ENCODE results near the gene POU6F1.
A peak's percentile ranks its signal among the peaks of the same experiment; 100 is the strongest.

POU6F1 gene

DNA sequence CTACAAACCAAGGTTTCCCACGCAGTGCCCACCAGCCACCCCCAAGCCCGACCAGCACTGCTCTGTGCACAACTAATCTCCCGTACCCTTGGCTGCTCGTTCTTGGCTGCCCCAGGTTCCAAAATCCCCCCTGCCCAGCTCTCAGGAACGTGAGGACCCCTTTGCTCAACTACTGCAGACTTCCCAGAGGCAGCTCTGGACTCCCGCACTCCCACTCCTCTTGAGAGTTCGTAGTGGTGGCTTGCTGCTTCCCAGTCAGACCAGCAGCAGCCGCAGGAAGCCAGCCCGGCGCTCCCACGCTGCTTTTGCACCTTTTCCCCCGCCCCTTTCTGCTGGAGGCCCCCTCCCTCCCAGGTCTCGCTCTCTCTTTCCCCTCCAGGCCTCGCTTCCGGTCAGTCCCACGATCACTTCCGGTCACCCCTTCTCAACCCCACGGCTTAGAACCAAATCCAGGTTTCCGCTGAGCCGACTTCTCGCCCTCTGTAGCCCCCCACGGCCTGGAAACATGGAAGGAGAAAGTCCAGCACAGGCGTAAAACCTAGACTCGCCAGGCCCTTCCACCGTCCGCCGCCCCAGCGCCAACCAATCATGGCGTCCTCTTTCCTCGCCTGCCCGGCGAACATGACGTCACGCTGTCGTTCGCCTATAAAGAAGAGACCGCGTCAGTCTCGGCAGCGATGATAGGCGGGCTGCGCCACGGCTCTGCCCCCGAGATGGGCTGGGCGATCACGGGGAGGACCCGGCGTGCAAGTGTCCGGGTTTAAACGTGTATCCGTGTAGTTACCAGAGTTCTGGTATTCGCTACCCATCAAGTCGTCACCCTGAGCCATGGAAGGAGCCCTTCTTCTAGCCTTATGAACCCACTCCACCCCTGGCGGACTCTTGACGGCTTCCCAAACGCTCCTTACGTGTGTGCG lies 45.1 kb downstream of the POU6F1 start, which contains the start of gene TFCP2:
TSS of gene TFCP2 (minus strand) at position 621 of the 917 bp plus-strand sequence. CDS start 713 bp downstream, outside the sequence.
- Histone ChIP-seq H3K27me3 (replicated peaks; ENCODE audit: insufficient read depth, low read length) (no peaks in the 10 kb centered on the region), H3K4me3 (ENCODE audit: low read length) (peak within 1 kb of the TSS; percentile 68), H3K36me3 (replicated peaks; ENCODE audit: insufficient read depth, low read length) (no peaks in the 10 kb centered on the region), H3F3A (ENCODE audit: insufficient read depth, low read length) (no peaks in the 10 kb centered on the region), H3K9me3 (replicated peaks; ENCODE audit: insufficient read depth, low read length) (no peaks in the 10 kb centered on the region), H3K79me2 (ENCODE audit: low read length) (no peaks in the 10 kb centered on the region), H3K4me1 (ENCODE audit: low read length) (no peaks in the 10 kb centered on the region), H3K27ac (ENCODE audit: low read length) (no peak within 1 kb of the TSS), H2AFZ (ENCODE audit: low read length) (peak within 1 kb of the TSS; percentile 75), H3K9ac (ENCODE audit: low read length) (peak within 1 kb of the TSS; percentile 60; the same call in 1 of the 2 replicates), H3K4me2 (ENCODE audit: low read depth, low read length) (peak within 1 kb of the TSS; percentile 55), H4K20me1 (ENCODE audit: insufficient read depth, low read length) (no peaks in the 10 kb centered on the region), H3K9me2 (replicated peaks; ENCODE audit: insufficient read depth, low read length) (no peaks in the 10 kb centered on the region)
- TF ChIP-seq, protein P1, sequence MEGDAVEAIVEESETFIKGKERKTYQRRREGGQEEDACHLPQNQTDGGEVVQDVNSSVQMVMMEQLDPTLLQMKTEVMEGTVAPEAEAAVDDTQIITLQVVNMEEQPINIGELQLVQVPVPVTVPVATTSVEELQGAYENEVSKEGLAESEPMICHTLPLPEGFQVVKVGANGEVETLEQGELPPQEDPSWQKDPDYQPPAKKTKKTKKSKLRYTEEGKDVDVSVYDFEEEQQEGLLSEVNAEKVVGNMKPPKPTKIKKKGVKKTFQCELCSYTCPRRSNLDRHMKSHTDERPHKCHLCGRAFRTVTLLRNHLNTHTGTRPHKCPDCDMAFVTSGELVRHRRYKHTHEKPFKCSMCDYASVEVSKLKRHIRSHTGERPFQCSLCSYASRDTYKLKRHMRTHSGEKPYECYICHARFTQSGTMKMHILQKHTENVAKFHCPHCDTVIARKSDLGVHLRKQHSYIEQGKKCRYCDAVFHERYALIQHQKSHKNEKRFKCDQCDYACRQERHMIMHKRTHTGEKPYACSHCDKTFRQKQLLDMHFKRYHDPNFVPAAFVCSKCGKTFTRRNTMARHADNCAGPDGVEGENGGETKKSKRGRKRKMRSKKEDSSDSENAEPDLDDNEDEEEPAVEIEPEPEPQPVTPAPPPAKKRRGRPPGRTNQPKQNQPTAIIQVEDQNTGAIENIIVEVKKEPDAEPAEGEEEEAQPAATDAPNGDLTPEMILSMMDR (IDR thresholded peaks at IDR 0.05; ENCODE audit: low read length) = no peak
- TF ChIP-seq EZH2 (optimal IDR thresholded peaks at IDR 0.05; ENCODE audit: low read depth, low read length) (no peak), EZH2phosphoT487 (IDR thresholded peaks at IDR 0.05; ENCODE audit: low read length) (no peak)
- peak; percentile 67 for DNase-seq

GRCh38 chr12:51171884-51172514 lies 45.9 kb downstream of the POU6F1 start:
- no peak for DNase-seq
- Histone ChIP-seq H3K9me2 (replicated peaks; ENCODE audit: insufficient read depth, low read length) (no peaks in the 10 kb centered on the region), H3K4me1 (ENCODE audit: low read length) (no peaks in the 10 kb centered on the region), H3K4me3 (ENCODE audit: low read length) (peak overlapping the region; percentile 68), H3K9ac (ENCODE audit: low read length) (peak overlapping the region; percentile 60; the same call in 1 of the 2 replicates), H3K4me2 (ENCODE audit: low read depth, low read length) (peak overlapping the region; percentile 55), H3K27me3 (replicated peaks; ENCODE audit: insufficient read depth, low read length) (no peaks in the 10 kb centered on the region), H3K9me3 (replicated peaks; ENCODE audit: insufficient read depth, low read length) (no peaks in the 10 kb centered on the region), H4K20me1 (ENCODE audit: insufficient read depth, low read length) (no peaks in the 10 kb centered on the region), H3K27ac (ENCODE audit: low read length) (no peak overlapping the region), H3K79me2 (ENCODE audit: low read length) (no peaks in the 10 kb centered on the region), H3F3A (ENCODE audit: insufficient read depth, low read length) (no peaks in the 10 kb centered on the region), H3K36me3 (replicated peaks; ENCODE audit: insufficient read depth, low read length) (no peaks in the 10 kb centered on the region), H2AFZ (ENCODE audit: low read length) (peak overlapping the region; percentile 75)
- no peak for TF ChIP-seq EZH2phosphoT487 (IDR thresholded peaks at IDR 0.05; ENCODE audit: low read length)
- TF ChIP-seq, protein P1 (IDR thresholded peaks at IDR 0.05; ENCODE audit: low read length) = no peak
- TF ChIP-seq EZH2 (optimal IDR thresholded peaks at IDR 0.05; ENCODE audit: low read depth, low read length) = no peak

GRCh38 chr12:51163795-51164194 lies 54.1 kb downstream of the POU6F1 start:
- no peaks in the 10 kb centered on the region for H3K4me1 ChIP-seq (ENCODE audit: low read length)
- 0 out of 2 replicates have a peak, but pooled peaks cover 4% of the 10 kb centered on the region for H3K79me2 ChIP-seq (ENCODE audit: low read length)
- no peak overlapping the region for H3K4me3 ChIP-seq (ENCODE audit: low read length)
- H3K9me3 ChIP-seq (replicated peaks; ENCODE audit: insufficient read depth, low read length) = no peaks in the 10 kb centered on the region
- H3F3A ChIP-seq (ENCODE audit: insufficient read depth, low read length) = no peaks in the 10 kb centered on the region
- H3K36me3 ChIP-seq (replicated peaks; ENCODE audit: insufficient read depth, low read length) = no peaks in the 10 kb centered on the region
- H4K20me1 ChIP-seq (ENCODE audit: insufficient read depth, low read length) = no peaks in the 10 kb centered on the region
- H3K27ac ChIP-seq (ENCODE audit: low read length) = no peak overlapping the region
- no peaks in the 10 kb centered on the region for H3K9me2 ChIP-seq (replicated peaks; ENCODE audit: insufficient read depth, low read length)
- H3K4me2 ChIP-seq (ENCODE audit: low read depth, low read length) = no peak overlapping the region
- H3K27me3 ChIP-seq (replicated peaks; ENCODE audit: insufficient read depth, low read length) = no peaks in the 10 kb centered on the region
- no peak overlapping the region for H3K9ac ChIP-seq (ENCODE audit: low read length)
- TF ChIP-seq, protein P1 (IDR thresholded peaks at IDR 0.05; ENCODE audit: low read length) = no peak
- TF ChIP-seq EZH2 (optimal IDR thresholded peaks at IDR 0.05; ENCODE audit: low read depth, low read length) = no peak
- TF ChIP-seq EZH2phosphoT487 (IDR thresholded peaks at IDR 0.05; ENCODE audit: low read length) = no peak
- DNase-seq = no peak
- no peak overlapping the region for H2AFZ ChIP-seq (ENCODE audit: low read length)

Data from MM.1S (cell line).